Tibial nerve (tissue), 4 donors: ENCODE measurements around the gene RNF181.

Experiments
- EP300 ChIP-seq, 2 donors: sonication (generic); formaldehyde crosslinking; IDR thresholded peaks; one replicate each; pipeline ENCODE4 v1.6.1; 2017; ENCODE audit warnings: antibody characterized with exemption in 2 of 2, mild to moderate bottlenecking in 1 of 2
- POLR2A ChIP-seq, 2 donors: fragments of 450-650 bp; IDR thresholded peaks; one replicate each; pipeline ENCODE4 v1.6.1; 2017; ENCODE audit warnings: antibody characterized with exemption in 2 of 2, mild to moderate bottlenecking in 2 of 2, moderate library complexity in 2 of 2
- TF ChIP-seq, protein P1 (sequence below), 5 experiments: fragments of 200-600 bp in 3 of 5; fragments of 450-650 bp in 2 of 5; sonication (generic) in 3 of 5; IDR thresholded peaks; one replicate each; pipeline ENCODE4 v1.5.1; 2016 to 2019; ENCODE audit warnings: antibody characterized with exemption in 5 of 5, mild to moderate bottlenecking in 3 of 5, moderate library complexity in 2 of 5

DNA sequence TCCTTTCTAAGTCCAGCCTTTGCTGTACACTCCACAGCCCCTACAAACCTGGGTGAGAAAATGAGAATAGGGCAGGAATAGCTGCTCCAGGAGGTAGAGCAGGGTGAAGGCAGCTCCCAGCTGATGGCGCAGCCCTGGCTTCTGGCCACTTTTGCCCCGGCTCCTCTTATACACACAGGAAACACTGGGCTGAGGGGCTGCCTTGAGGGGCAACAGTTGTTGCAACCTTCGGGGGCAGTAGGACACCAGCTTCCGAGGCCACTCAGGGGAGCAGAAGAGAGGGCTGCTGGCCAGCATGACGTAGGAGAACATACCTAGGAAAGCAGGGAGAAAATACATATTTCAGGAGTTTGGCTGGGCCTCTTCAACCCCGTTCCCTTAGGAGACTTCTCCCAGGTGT is 42.4 kb upstream of the RNF181 start:
- TF ChIP-seq EP300 (IDR thresholded peaks at IDR 0.05) (no peak), POLR2A (IDR thresholded peaks at IDR 0.05) (no peak)
- TF ChIP-seq, protein P1, sequence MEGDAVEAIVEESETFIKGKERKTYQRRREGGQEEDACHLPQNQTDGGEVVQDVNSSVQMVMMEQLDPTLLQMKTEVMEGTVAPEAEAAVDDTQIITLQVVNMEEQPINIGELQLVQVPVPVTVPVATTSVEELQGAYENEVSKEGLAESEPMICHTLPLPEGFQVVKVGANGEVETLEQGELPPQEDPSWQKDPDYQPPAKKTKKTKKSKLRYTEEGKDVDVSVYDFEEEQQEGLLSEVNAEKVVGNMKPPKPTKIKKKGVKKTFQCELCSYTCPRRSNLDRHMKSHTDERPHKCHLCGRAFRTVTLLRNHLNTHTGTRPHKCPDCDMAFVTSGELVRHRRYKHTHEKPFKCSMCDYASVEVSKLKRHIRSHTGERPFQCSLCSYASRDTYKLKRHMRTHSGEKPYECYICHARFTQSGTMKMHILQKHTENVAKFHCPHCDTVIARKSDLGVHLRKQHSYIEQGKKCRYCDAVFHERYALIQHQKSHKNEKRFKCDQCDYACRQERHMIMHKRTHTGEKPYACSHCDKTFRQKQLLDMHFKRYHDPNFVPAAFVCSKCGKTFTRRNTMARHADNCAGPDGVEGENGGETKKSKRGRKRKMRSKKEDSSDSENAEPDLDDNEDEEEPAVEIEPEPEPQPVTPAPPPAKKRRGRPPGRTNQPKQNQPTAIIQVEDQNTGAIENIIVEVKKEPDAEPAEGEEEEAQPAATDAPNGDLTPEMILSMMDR (IDR thresholded peaks at IDR 0.05), result no peak
